Measurements from ENCODE around the gene LST1.

LST1 gene

GRCh38 chr6:31634969-31635575 lies 49.0 kb downstream of the LST1 start:
- Histone ChIP-seq H3K9me2 (replicated peaks; ENCODE audit: insufficient read depth, low read length) (no peaks in the 10 kb centered on the region), H4K20me1 (ENCODE audit: insufficient read depth, low read length) (no peaks in the 10 kb centered on the region), H3K27me3 (replicated peaks; ENCODE audit: insufficient read depth, low read length) (no peaks in the 10 kb centered on the region), H3K9ac (ENCODE audit: low read length) (no peak overlapping the region), H3F3A (ENCODE audit: insufficient read depth, low read length) (peaks cover 28% of the 10 kb centered on the region), H3K4me1 (ENCODE audit: low read length) (no peaks in the 10 kb centered on the region), H2AFZ (ENCODE audit: low read length) (no peak overlapping the region), H3K79me2 (ENCODE audit: low read length) (peaks cover 27% of the 10 kb centered on the region), H3K27ac (ENCODE audit: low read length) (no peak overlapping the region), H3K9me3 (replicated peaks; ENCODE audit: insufficient read depth, low read length) (no peaks in the 10 kb centered on the region), H3K4me3 (ENCODE audit: low read length) (no peak overlapping the region), H3K4me2 (ENCODE audit: low read depth, low read length) (no peak overlapping the region), H3K36me3 (replicated peaks; ENCODE audit: insufficient read depth, low read length) (peaks cover 6% of the 10 kb centered on the region)
- DNase-seq: no peak
- TF ChIP-seq EZH2phosphoT487 (IDR thresholded peaks at IDR 0.05; ENCODE audit: low read length) (no peak), EZH2 (optimal IDR thresholded peaks at IDR 0.05; ENCODE audit: low read depth, low read length) (no peak)
- TF ChIP-seq, protein P1, sequence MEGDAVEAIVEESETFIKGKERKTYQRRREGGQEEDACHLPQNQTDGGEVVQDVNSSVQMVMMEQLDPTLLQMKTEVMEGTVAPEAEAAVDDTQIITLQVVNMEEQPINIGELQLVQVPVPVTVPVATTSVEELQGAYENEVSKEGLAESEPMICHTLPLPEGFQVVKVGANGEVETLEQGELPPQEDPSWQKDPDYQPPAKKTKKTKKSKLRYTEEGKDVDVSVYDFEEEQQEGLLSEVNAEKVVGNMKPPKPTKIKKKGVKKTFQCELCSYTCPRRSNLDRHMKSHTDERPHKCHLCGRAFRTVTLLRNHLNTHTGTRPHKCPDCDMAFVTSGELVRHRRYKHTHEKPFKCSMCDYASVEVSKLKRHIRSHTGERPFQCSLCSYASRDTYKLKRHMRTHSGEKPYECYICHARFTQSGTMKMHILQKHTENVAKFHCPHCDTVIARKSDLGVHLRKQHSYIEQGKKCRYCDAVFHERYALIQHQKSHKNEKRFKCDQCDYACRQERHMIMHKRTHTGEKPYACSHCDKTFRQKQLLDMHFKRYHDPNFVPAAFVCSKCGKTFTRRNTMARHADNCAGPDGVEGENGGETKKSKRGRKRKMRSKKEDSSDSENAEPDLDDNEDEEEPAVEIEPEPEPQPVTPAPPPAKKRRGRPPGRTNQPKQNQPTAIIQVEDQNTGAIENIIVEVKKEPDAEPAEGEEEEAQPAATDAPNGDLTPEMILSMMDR (IDR thresholded peaks at IDR 0.05; ENCODE audit: low read length): no peak

DNA sequence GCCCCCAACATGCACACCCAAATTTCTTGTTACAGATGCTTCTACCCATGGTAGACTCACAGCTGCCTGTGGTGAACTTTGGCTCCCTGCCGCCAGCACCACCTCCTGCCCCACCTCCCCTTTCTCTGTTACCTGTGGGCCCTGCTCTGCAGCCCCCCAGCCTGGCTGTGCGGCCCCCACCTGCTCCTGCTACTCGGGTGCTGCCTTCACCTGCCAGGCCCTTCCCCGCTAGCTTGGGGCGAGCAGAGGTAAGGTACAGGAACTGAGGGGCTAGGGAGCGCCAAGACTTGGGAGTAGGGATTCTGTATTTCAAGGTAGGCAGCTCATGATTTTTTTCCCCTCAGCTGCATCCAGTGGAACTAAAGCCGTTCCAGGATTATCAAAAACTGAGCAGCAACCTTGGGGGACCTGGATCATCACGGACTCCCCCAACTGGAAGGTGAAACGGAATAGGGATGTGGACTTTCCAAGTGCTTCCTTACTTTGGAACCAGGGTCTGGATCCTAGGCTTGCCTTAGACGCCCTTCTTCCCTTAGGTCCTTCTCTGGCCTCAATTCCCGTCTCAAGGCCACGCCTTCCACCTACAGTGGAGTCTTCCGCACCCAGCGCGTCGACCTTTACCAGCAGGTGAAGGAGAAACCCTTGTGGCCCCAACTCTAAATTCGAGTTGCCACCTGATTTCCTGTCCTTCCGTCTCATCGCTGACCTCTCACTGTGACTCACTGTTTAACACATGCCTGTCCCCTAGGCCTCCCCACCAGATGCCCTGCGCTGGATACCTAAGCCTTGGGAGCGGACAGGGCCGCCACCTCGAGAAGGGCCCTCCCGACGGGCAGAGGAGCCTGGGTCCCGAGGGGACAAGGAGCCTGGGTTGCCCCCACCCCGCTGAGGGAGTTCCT lies 50.9 kb downstream of the LST1 start:
- Histone ChIP-seq H3K9me2 (replicated peaks; ENCODE audit: insufficient read depth, low read length) (no peaks in the 10 kb centered on the region), H3K9me3 (replicated peaks; ENCODE audit: insufficient read depth, low read length) (no peaks in the 10 kb centered on the region), H3K79me2 (ENCODE audit: low read length) (peaks cover 14% of the 10 kb centered on the region), H2AFZ (ENCODE audit: low read length) (no peak overlapping the region), H3K36me3 (replicated peaks; ENCODE audit: insufficient read depth, low read length) (no peaks in the 10 kb centered on the region), H3K27ac (ENCODE audit: low read length) (no peak overlapping the region), H3K9ac (ENCODE audit: low read length) (no peak overlapping the region), H3K27me3 (replicated peaks; ENCODE audit: insufficient read depth, low read length) (no peaks in the 10 kb centered on the region), H3K4me2 (ENCODE audit: low read depth, low read length) (no peak overlapping the region), H3K4me3 (ENCODE audit: low read length) (no peak overlapping the region), H4K20me1 (ENCODE audit: insufficient read depth, low read length) (no peaks in the 10 kb centered on the region), H3K4me1 (ENCODE audit: low read length) (no peaks in the 10 kb centered on the region), H3F3A (ENCODE audit: insufficient read depth, low read length) (peaks cover 34% of the 10 kb centered on the region)
- TF ChIP-seq EZH2phosphoT487 (IDR thresholded peaks at IDR 0.05; ENCODE audit: low read length): no peak
- no peak for TF ChIP-seq EZH2 (optimal IDR thresholded peaks at IDR 0.05; ENCODE audit: low read depth, low read length)
- TF ChIP-seq, protein P1 (IDR thresholded peaks at IDR 0.05; ENCODE audit: low read length): no peak
- no peak for DNase-seq
